Measurements from ENCODE around the gene ATP6V1C2. TPM values are rescaled to one million over a fixed set of nuclear protein-coding genes. Genes with fewer than 3 reads are reported as not detected.

The ATP6V1C2 gene
- total RNA-seq, 1 experiment from 2014 or later: 0.42 TPM

- no peak for DNase-seq
- H3K4me3 ChIP-seq (ENCODE audit: insufficient read depth, low read depth, low read length): no peak overlapping the region
- no peaks in the 10 kb centered on the region for H3K27me3 ChIP-seq (ENCODE audit: control insufficient read depth, insufficient read depth, low read length)
- no peaks in the 10 kb centered on the region for H3K36me3 ChIP-seq (replicated peaks; ENCODE audit: control insufficient read depth, insufficient read depth, low read length)
Observed at GRCh38 chr2:10753156-10753555, 31.7 kb downstream of the ATP6V1C2 start.

- no peak for DNase-seq
- H3K36me3 ChIP-seq (replicated peaks; ENCODE audit: control insufficient read depth, insufficient read depth, low read length): no peaks in the 10 kb centered on the region
Observed at GRCh38 chr2:10753876-10754275, 32.4 kb downstream of the ATP6V1C2 start.

GRCh38 chr2:10755621-10756020, 34.2 kb downstream of the ATP6V1C2 start:
- no peaks in the 10 kb centered on the region for H3K27me3 ChIP-seq (ENCODE audit: control insufficient read depth, insufficient read depth, low read length)
- no peaks in the 10 kb centered on the region for H3K36me3 ChIP-seq (replicated peaks; ENCODE audit: control insufficient read depth, insufficient read depth, low read length)
- no peak for DNase-seq
- no peak overlapping the region for H3K4me3 ChIP-seq (ENCODE audit: insufficient read depth, low read depth, low read length)

More at GRCh38 chr2:10753876-10754275, 32.4 kb downstream of the ATP6V1C2 start:
- Histone ChIP-seq H3K27me3 (ENCODE audit: control insufficient read depth, insufficient read depth, low read length) (no peaks in the 10 kb centered on the region), H3K4me3 (ENCODE audit: insufficient read depth, low read depth, low read length) (no peak overlapping the region)

GRCh38 chr2:10757814-10758286, 36.4 kb downstream of the ATP6V1C2 start:
- DNase-seq: peak; percentile 7
- no peak overlapping the region for H3K4me3 ChIP-seq (ENCODE audit: insufficient read depth, low read depth, low read length)
- H3K27me3 ChIP-seq (ENCODE audit: control insufficient read depth, insufficient read depth, low read length): no peaks in the 10 kb centered on the region
- no peaks in the 10 kb centered on the region for H3K36me3 ChIP-seq (replicated peaks; ENCODE audit: control insufficient read depth, insufficient read depth, low read length)

GRCh38 chr2:10759151-10759714, 37.8 kb downstream of the ATP6V1C2 start:
- no peaks in the 10 kb centered on the region for H3K27me3 ChIP-seq (ENCODE audit: control insufficient read depth, insufficient read depth, low read length)
- DNase-seq: no peak
- H3K36me3 ChIP-seq (replicated peaks; ENCODE audit: control insufficient read depth, insufficient read depth, low read length): no peaks in the 10 kb centered on the region
- H3K4me3 ChIP-seq (ENCODE audit: insufficient read depth, low read depth, low read length): no peak overlapping the region

GRCh38 chr2:10760794-10761504, 39.5 kb downstream of the ATP6V1C2 start:
- H3K36me3 ChIP-seq (replicated peaks; ENCODE audit: control insufficient read depth, insufficient read depth, low read length): no peaks in the 10 kb centered on the region
- no peaks in the 10 kb centered on the region for H3K27me3 ChIP-seq (ENCODE audit: control insufficient read depth, insufficient read depth, low read length)
- no peak overlapping the region for H3K4me3 ChIP-seq (ENCODE audit: insufficient read depth, low read depth, low read length)
- no peak for DNase-seq

GRCh38 chr2:10761591-10761990, 40.2 kb downstream of the ATP6V1C2 start:
- H3K27me3 ChIP-seq (ENCODE audit: control insufficient read depth, insufficient read depth, low read length): no peaks in the 10 kb centered on the region
- H3K4me3 ChIP-seq (ENCODE audit: insufficient read depth, low read depth, low read length): no peak overlapping the region
- no peaks in the 10 kb centered on the region for H3K36me3 ChIP-seq (replicated peaks; ENCODE audit: control insufficient read depth, insufficient read depth, low read length)
- no peak for DNase-seq

GRCh38 chr2:10762651-10763460, 41.4 kb downstream of the ATP6V1C2 start:
- no peaks in the 10 kb centered on the region for H3K36me3 ChIP-seq (replicated peaks; ENCODE audit: control insufficient read depth, insufficient read depth, low read length)
- DNase-seq: peak; percentile 68

GRCh38 chr2:10763461-10763800, 42.0 kb downstream of the ATP6V1C2 start:
- Histone ChIP-seq H3K4me3 (ENCODE audit: insufficient read depth, low read depth, low read length) (no peak overlapping the region), H3K27me3 (ENCODE audit: control insufficient read depth, insufficient read depth, low read length) (no peaks in the 10 kb centered on the region), H3K36me3 (replicated peaks; ENCODE audit: control insufficient read depth, insufficient read depth, low read length) (no peaks in the 10 kb centered on the region)
- DNase-seq: no peak

More at GRCh38 chr2:10762651-10763460, 41.4 kb downstream of the ATP6V1C2 start:
- no peaks in the 10 kb centered on the region for H3K27me3 ChIP-seq (ENCODE audit: control insufficient read depth, insufficient read depth, low read length)
- no peak overlapping the region for H3K4me3 ChIP-seq (ENCODE audit: insufficient read depth, low read depth, low read length)

- DNase-seq: no peak
- Histone ChIP-seq H3K36me3 (replicated peaks; ENCODE audit: control insufficient read depth, insufficient read depth, low read length) (no peaks in the 10 kb centered on the region), H3K4me3 (ENCODE audit: insufficient read depth, low read depth, low read length) (no peak overlapping the region), H3K27me3 (ENCODE audit: control insufficient read depth, insufficient read depth, low read length) (no peaks in the 10 kb centered on the region)
Observed at GRCh38 chr2:10764096-10764785, 42.8 kb downstream of the ATP6V1C2 start.

- no peak overlapping the region for H3K4me3 ChIP-seq (ENCODE audit: insufficient read depth, low read depth, low read length)
- no peaks in the 10 kb centered on the region for H3K27me3 ChIP-seq (ENCODE audit: control insufficient read depth, insufficient read depth, low read length)
- no peaks in the 10 kb centered on the region for H3K36me3 ChIP-seq (replicated peaks; ENCODE audit: control insufficient read depth, insufficient read depth, low read length)
- no peak for DNase-seq
Observed at GRCh38 chr2:10764896-10765295, 43.5 kb downstream of the ATP6V1C2 start.

GRCh38 chr2:10765461-10765860, 44.0 kb downstream of the ATP6V1C2 start:
- H3K27me3 ChIP-seq (ENCODE audit: control insufficient read depth, insufficient read depth, low read length): no peaks in the 10 kb centered on the region
- no peak for DNase-seq
- no peaks in the 10 kb centered on the region for H3K36me3 ChIP-seq (replicated peaks; ENCODE audit: control insufficient read depth, insufficient read depth, low read length)
- no peak overlapping the region for H3K4me3 ChIP-seq (ENCODE audit: insufficient read depth, low read depth, low read length)

- Histone ChIP-seq H3K27me3 (ENCODE audit: control insufficient read depth, insufficient read depth, low read length) (no peaks in the 10 kb centered on the region), H3K4me3 (ENCODE audit: insufficient read depth, low read depth, low read length) (no peak overlapping the region), H3K36me3 (replicated peaks; ENCODE audit: control insufficient read depth, insufficient read depth, low read length) (no peaks in the 10 kb centered on the region)
- no peak for DNase-seq
Observed at GRCh38 chr2:10765914-10766313, 44.5 kb downstream of the ATP6V1C2 start.

- Histone ChIP-seq H3K4me3 (ENCODE audit: insufficient read depth, low read depth, low read length) (no peak overlapping the region), H3K27me3 (ENCODE audit: control insufficient read depth, insufficient read depth, low read length) (no peaks in the 10 kb centered on the region), H3K36me3 (replicated peaks; ENCODE audit: control insufficient read depth, insufficient read depth, low read length) (no peaks in the 10 kb centered on the region)
- DNase-seq: peak; percentile 59
Observed at GRCh38 chr2:10768063-10768507, 46.7 kb downstream of the ATP6V1C2 start.
